NCI-H1417 (cell line): Measurements from ENCODE around the gene RAB11FIP4.

Source experiments
- DNase-seq, 3 experiments: peaks; one replicate each; lab custom pipeline; 2025; lab: John Stamatoyannopoulos, UW

The RAB11FIP4 gene

GRCh38 chr17:31549121-31549524 lies 157.6 kb downstream of the RAB11FIP4 start:
- peak in 2 of 3 experiments; percentile 29 to 68 for DNase-seq

GRCh38 chr17:31549525-31550388 lies 158.3 kb downstream of the RAB11FIP4 start:
- peak; percentile 89 to 96 (median 91) for DNase-seq

- DNase-seq: peak in 1 of 3 experiments; percentile 54
These were observed 159.0 kb downstream of the RAB11FIP4 start for GRCh38 chr17:31550389-31551056.

DNA sequence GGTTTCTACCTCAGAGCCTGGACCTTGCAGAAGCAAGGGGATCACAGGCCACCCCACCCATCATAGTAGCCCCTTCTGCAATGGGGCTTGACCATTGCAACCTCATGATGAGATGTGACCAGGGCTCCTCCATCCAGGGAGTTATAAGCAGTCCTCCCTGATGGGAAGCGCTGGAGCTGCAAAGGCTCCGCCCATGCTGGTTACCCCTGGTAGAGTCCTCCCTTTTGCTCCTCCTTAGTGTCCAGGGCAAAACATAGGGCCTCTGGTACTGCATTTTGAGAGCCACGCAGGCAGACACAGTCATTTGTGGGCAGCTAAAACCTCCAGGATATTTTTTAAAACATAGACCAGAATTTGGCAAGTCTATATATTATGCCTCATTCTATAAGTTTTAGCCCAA lies 161.1 kb downstream of the RAB11FIP4 start:
- DNase-seq: no peak

GRCh38 chr17:31553506-31553905 lies 162.0 kb downstream of the RAB11FIP4 start:
- DNase-seq: no peak

GRCh38 chr17:31554930-31555329 lies 163.5 kb downstream of the RAB11FIP4 start:
- DNase-seq: no peak

DNA sequence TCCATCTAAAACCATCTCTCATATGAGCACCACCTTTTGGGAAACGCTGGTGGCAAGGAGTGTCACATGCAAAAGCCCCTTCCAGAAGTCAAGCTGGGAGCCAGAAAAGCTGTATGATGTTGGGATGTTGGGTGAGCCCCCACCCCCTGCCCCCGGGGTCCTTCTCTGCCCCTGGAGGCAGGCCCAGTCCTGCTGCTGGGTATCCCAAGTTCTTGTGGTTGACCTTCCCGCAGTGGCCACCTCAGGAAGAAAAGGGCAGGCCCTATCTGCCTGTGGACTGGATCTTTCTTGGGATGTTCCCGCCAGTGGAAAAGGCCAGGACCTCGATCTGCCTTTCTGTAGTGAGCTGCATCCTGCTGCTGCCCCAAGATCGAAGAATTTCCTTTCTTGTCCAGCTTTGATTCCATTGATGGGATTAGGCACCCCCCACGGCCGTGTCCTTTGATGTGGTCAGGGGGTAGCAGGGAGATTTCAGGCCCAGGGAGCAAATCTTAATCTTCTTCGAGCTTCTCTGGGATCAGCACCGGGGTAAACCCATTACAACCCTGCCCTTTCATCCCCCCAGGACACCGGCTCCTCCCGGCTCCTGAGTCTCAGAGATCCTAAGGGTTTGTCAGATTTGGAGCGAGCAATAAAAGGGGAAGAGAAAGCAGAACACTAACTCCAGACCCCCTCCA lies 165.6 kb downstream of the RAB11FIP4 start:
- no peak for DNase-seq

DNA sequence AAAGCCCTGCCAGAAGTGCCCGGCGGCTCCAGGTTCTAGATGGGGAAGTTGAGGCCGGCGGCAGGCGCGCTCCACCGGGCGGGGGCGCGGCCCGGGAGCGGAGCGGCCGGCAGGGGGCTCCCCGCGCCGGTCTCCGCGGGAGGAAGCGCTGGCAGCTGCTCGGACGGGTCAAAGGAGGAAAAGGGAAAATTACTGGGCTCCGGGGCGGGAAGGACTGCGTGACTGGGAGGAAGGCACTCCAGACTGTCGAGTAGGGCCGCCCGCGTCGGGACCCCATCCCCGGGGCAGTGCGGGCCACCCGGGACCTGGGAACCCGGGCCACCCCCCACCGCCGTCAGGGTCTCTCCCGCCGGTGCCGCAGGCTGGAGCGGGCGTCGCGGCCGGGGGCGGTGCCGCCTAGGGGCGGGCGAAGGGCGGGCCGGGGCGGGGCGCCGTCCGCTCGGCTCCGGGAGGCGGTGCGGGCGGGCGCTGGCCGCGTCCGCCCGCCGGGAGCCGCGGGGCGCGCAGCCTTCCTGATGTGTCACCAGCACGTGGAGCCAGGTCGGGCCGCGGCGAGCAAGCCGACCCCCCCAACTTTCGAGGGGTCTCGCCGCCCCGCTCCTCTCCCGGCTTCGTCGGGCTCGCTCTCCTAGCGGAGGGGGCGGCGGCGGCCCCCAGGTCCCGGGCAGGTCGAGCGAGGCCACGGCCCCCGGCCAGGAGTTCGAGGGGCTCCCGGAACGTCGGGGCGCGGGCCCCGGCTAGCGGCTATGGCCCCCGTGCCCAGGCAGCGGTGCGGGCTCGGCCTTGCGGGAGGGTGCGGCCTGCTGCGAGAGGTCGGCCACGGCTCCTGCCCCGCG lies 167.5 kb downstream of the RAB11FIP4 start:
- DNase-seq: peak; percentile 44 to 92 (median 85)

GRCh38 chr17:31559584-31560501 lies 168.4 kb downstream of the RAB11FIP4 start:
- DNase-seq: no peak

- DNase-seq: no peak
These were observed 169.3 kb downstream of the RAB11FIP4 start for GRCh38 chr17:31560616-31561235.

- no peak for DNase-seq
These were observed 170.2 kb downstream of the RAB11FIP4 start for GRCh38 chr17:31561469-31562375.

DNA sequence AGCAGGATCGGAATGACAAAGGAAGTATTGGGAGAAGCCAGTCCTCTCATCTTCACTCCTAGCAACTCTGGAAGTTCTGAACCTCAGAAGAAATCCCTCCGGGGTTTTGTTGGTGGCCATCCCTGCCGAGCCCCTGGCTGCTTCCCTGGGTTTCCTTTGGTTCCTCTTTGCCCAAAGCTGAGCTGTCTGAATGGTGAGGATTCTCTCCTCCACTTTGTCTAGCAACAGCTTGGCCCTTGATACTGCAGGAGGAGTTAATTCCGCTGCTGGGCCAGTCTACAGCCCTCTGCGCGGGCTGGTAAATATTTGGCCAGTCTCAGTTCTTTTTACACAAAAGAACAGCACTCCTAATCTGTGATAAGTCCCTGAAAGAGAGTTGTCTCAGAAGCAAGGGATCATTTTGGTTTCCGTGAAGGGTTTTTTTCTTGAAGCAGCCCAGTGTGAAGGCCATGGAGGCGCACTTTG lies 170.9 kb downstream of the RAB11FIP4 start:
- no peak for DNase-seq

DNA sequence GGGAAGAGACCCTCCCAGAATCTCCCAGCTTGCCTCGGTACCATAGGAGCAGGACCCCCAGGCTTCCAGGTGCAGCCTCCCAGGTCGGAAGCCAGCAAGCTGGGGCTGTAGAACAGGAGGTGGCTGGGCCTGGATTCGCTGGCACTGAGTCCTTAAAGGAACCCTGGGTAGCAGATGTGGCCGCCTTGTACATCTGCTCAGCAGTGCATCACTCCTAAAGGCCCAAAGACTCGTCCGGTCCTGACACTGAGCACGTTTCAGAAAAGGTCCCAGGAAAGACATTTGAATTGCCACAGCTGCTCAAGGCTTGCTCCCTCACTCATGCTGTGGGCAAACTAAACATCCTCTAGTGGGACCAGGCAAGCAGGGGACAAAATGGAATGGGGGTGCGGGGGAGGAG lies 172.8 kb downstream of the RAB11FIP4 start:
- no peak for DNase-seq

DNA sequence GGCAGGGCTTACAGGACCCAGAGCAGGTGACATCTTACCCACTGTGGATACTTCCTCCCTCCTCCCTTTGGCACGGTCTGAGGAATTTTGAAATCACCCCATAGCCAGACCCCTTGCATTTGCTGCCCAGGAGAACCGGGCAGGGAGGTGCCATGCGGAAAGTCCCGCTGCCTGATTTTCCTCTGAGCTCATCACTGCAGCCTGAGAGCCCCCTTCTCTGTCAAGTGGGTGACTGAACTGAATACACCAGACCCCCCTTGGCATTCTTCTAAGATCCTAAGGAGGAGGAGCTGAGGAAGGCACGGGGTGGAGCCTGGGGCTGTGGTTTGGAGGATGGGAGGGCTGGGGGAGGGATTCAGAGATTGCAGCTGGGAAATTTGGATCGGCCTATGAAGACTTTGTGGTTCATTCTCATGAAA lies 173.4 kb downstream of the RAB11FIP4 start:
- DNase-seq: no peak

DNA sequence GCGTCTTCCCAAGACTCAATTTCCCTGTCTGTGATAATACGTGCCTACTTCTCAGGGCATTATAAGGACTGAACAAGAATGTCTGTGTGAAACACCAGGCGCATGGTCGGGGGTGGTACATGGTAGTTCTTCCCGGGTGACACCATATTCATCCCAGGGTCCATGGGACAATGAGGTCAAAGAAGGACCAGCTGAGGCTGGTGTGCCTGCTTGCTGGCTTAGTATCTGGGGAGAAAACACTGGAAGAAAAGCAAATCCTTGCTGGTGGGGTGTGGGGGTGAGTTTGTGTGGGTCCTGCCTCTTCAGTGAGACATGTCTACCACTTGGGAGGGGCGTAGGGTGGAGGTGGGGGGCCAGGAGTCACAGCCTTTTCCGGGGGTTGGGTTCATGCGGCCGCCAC lies 174.2 kb downstream of the RAB11FIP4 start:
- DNase-seq: no peak

- DNase-seq: no peak
These were observed 174.9 kb downstream of the RAB11FIP4 start for GRCh38 chr17:31566247-31566991.

DNA sequence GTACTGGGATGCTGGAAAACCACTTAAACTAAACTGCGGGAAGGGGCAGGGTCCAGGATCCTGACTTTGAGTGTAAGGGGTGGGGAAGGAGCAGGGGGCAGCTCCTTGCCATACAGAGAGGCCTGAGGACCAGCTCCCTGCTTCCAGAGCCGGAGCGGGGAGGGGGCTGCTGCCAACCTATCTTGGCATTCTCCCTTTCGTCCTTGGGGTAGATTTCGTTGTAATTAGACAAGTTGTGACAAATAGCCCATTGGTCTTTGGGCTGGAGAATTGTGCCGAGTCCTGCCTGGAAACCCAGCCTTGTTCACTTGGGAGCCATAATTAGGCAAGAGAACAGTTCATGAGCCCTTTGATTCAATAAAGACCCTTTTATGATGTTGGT lies 175.5 kb downstream of the RAB11FIP4 start:
- no peak for DNase-seq

- no peak for DNase-seq
These were observed 176.6 kb downstream of the RAB11FIP4 start for GRCh38 chr17:31568121-31568520.
